SK-MEL-5 (cell line): ENCODE data around the gene DGKE. TPM values are rescaled to one million over a fixed set of nuclear protein-coding genes. Genes with fewer than 3 reads are reported as not detected.

Experiments
- DNase-seq: peaks from one replicate; pipeline ENCODE4 v3.0.0-alpha.2; 2016; ENCODE audit warnings: low read depth, low spot score
- in situ Hi-C: cut with HindIII; loops from 2 replicates; pipeline ENCODE4 v1.10.0; 2016; ENCODE audit warnings: low sequenced_read_pairs, high pct_unique_total_duplicates, low pct_unique_long_range_greater_than_20kb
- small RNA-seq, 2 experiments: library from RNA; depleted of rRNA; stranded (forward); fragments of <200 nt; gene quantifications; one replicate each; pipeline ENCODE3, GENCODE V24; 2014
- total RNA-seq: library from RNA; depleted of rRNA; stranded (reverse); fragments of >200 nt; shearing (Covaris generic); gene quantifications from 2 replicates; pipeline ENCODE4 v1.2.3, GENCODE V29; 2014; rRNA removed

The DGKE gene
- total RNA-seq, 1 experiment from 2014 or later = 0.55 TPM

GRCh38 chr17:56918916-56919315, 85.0 kb downstream of the DGKE start:
- in situ Hi-C loops = no loop called here
- DNase-seq = no peak

Small RNA genes within 50 kb of the gene (small RNA-seq; reads per million reads assigned to genes)
- 0 reads per million in 2 experiments for gene AC015912.2
- 0 reads per million in 2 experiments for gene RNU6-1158P

Other genes with a start within 250 kb of the DGKE start
- gene NOG, start 240.5 kb upstream of the DGKE start, total RNA-seq = not detected in 2 replicates
- 0.59 and 1.1 TPM in 2 replicates for gene C17orf67, start 231 bp upstream of the DGKE start, total RNA-seq
- 15.2 and 16.8 TPM in 2 replicates for gene TRIM25, start 79.9 kb downstream of the DGKE start, total RNA-seq
- 26.0 and 26.6 TPM in 2 replicates for gene COIL, start 126.9 kb downstream of the DGKE start, total RNA-seq
- gene SCPEP1, start 144.0 kb downstream of the DGKE start, total RNA-seq = 124 and 141 TPM in 2 replicates